HG03354 (cell line): ENCODE results near the gene FBXL17.

ENCODE experiments used
- ATAC-seq: cut with Tn5 transposase; IDR thresholded peaks from one replicate; pipeline ENCODE4 v1.9.1; 2021; ENCODE audit warnings: mild to moderate bottlenecking; ENCODE audit not compliant: unreplicated experiment, poor library complexity, severe bottlenecking

FBXL17 gene

DNA sequence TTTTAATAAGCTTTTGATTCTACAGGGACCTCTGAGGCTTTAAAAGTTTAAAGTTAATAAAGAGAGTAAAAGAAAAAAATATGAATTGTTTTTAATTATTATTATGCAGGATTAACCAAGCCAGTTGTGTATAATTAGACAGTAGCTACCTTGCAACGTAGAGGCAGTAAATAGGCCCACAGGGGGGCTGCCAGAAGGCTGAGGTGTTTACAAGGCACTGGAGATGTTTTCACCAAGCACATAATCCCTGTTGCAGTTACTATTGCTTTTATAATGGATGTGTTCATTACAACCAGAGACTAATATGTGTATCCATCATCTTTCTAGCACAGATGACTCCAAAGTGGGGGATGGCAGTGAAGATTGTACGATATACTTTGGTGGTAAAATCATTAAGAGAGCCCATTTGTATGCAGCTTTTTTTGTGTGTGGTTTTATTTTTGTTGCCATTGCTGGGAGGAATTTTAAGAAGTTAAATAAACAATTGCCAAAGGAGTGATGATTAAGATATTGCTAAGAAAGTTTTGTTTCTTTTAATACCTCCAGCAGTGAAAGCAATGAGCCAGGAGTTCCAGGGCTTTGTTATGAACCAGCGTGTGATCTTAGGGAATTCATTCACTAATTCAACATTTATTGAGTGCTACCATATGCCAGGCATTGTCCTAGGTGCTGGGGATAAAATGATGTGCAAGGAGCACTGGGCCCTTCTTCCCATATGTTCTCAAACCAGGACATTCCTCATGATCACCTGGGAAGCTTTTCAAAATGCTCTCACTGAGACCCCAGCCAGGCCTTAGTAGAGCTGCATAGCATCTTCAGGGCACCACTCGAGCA lies 572.5 kb downstream of the FBXL17 start:
- no peak for ATAC-seq
